COR-L47 (cell line): ENCODE data around the gene SLCO4A1.

Experiments used
- DNase-seq: peaks from one replicate; lab custom pipeline; 2025; lab: John Stamatoyannopoulos, UW

Gene SLCO4A1

DNA sequence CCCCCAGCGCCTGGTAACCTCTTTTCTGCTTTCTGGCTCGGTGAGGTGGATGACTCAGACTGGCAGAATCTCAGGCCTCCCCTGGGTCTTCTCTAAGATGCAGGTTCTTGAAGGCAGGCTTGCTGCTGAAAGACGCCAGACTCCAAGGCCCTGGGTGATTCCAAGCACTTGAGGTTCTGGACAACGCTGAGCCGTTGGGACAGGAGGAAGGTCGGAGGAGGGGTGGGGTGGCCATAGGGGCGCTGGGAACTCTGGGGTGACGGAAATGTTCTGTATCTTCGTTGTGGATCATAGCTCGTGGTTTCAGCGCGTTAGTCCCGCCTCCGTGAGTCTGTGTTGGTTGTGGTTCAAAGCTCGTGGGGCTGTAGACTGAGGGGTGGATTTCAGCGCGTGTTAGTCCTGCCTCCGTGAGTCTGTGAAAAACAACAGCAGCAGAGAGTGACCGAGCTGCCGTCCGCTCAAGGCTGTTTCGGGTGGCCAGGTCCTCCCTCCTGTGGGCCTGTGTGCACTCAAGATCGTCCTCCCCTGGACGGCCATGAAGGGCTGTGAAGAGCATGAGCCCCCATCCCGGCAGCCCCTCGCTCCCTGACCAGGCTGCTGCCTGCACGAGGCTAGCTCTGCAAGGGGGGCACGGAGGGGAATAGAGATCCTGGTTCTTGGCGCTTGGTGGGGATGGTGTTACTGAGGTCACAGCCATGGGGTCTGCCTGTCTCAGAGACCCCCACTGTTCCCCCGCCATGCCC, 74.1 kb downstream of the SLCO4A1 start:
- no peak for DNase-seq

DNA sequence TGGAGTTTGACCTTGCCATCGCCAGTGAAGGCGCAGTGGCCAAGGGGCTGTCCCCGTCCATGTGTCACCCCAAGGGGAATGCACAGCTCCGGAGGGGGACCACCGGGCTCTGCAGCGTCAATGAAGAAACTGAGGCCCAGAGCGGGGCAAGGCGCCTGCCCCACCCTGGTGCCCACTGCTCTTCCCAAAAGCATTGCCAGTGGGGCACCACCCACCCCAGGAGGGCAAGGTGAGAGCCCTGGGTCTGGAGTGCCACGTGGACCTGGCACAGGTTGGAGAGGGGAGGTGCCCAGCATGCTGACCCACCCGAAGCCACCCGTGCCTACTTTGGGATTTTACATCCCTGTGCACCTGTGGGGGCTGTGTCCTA, 74.6 kb downstream of the SLCO4A1 start:
- no peak for DNase-seq

- DNase-seq: no peak
Observed at GRCh38 chr20:62717933-62718332, 75.6 kb downstream of the SLCO4A1 start.

GRCh38 chr20:62718546-62718945, 76.2 kb downstream of the SLCO4A1 start:
- no peak for DNase-seq

DNA sequence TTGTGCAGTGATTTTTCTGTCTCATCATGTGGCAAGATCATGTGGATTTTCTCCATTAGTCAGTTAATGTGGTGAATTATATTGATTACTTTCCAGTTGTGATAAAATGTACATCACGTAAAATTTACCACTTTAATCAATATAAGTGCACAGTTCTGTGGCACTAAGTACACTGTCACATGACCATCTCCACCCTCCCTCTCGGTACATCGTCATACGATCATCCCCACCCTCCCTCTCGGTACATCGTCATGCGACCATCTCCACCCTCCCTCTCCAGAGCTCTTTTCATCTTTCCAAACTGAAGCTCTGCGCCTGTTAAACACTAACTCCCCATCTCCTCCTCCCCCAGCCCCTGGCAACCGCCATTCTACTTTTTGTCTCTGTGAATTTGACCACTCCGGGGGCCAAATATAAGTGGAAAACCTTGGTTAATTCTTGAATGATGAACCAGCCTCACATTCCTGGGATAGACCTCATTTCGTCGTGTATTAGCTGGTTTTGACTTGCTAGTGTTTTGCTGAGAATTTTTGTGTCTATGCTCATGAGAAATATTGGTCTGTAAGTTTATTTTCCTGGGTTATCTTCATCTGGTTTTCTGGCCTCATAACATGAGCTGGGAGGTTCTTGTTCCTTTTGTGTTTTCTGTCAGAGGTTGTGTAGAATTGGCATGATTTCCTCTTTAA, 77.1 kb downstream of the SLCO4A1 start:
- DNase-seq: no peak
